ENCODE results near the gene OR4F15. TPM values are rescaled to one million over a fixed set of nuclear protein-coding genes. Genes with fewer than 3 reads are reported as not detected.
"Not testable (repeated sequence)": the region's sequence is repeated elsewhere in the genome, so short reads cannot be mapped to it uniquely, and the experiment has no call there.

OR4F15 gene
- total RNA-seq, 2 experiments from 2014 or later, result not detected

GRCh38 chr15:101786422-101786821 is 25.6 kb upstream of the OR4F15 start:
- H3K4me1 Mint-ChIP-seq (ENCODE audit: low read depth); intact Hi-C loops (cut with micrococcal nuclease); H3K9me3 Mint-ChIP-seq: not testable (repeated sequence)

GRCh38 chr15:101788001-101788400 is 24.0 kb upstream of the OR4F15 start:
- CTCF ChIA-PET; H3K9me3 Mint-ChIP-seq; POLR2A ChIA-PET; H3K36me3 Mint-ChIP-seq; H3K4me1 Mint-ChIP-seq (ENCODE audit: low read depth); H3K4me3 Mint-ChIP-seq; DNase-seq; H3K27ac Mint-ChIP-seq; intact Hi-C loops (cut with micrococcal nuclease): not testable (repeated sequence)
- H3K27me3 Mint-ChIP-seq, result peaks cover 11% of the 10 kb centered on the region

More at GRCh38 chr15:101786422-101786821, 25.6 kb upstream of the OR4F15 start:
- POLR2A ChIA-PET, H3K4me3 Mint-ChIP-seq, H3K27ac Mint-ChIP-seq, DNase-seq, CTCF ChIA-PET, H3K36me3 Mint-ChIP-seq: not testable (repeated sequence)
- H3K27me3 Mint-ChIP-seq, result peaks cover 11% of the 10 kb centered on the region

GRCh38 chr15:101788503-101789269 is 23.3 kb upstream of the OR4F15 start:
- H3K27me3 Mint-ChIP-seq; H3K4me1 Mint-ChIP-seq (ENCODE audit: low read depth); POLR2A ChIA-PET; intact Hi-C loops (cut with micrococcal nuclease); H3K9me3 Mint-ChIP-seq; H3K4me3 Mint-ChIP-seq; DNase-seq; H3K36me3 Mint-ChIP-seq; CTCF ChIA-PET; H3K27ac Mint-ChIP-seq: not testable (repeated sequence)

DNA sequence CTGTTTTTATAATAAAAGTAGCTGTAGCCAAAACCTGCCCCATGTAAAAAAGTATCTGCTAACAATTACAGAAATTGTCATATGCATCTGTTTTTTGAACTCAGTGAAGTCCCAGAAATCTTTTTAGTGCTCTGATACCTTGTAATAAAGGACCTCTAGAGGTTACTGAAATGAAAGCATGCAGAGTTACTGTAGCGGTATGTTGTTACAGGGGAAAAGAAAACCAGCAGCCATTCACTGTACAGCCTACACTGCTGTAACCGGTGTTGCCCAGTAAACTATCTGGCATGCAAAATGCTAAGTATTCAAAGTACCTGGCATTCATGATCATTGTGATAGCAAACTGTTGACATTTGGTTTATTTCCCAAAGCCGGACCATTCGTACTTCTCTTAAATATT is 21.3 kb upstream of the OR4F15 start:
- H3K4me3 Mint-ChIP-seq; H3K4me1 Mint-ChIP-seq (ENCODE audit: low read depth); H3K36me3 Mint-ChIP-seq; intact Hi-C loops (cut with micrococcal nuclease); DNase-seq; H3K27me3 Mint-ChIP-seq; H3K27ac Mint-ChIP-seq; CTCF ChIA-PET; H3K9me3 Mint-ChIP-seq; POLR2A ChIA-PET: not testable (repeated sequence)

DNA sequence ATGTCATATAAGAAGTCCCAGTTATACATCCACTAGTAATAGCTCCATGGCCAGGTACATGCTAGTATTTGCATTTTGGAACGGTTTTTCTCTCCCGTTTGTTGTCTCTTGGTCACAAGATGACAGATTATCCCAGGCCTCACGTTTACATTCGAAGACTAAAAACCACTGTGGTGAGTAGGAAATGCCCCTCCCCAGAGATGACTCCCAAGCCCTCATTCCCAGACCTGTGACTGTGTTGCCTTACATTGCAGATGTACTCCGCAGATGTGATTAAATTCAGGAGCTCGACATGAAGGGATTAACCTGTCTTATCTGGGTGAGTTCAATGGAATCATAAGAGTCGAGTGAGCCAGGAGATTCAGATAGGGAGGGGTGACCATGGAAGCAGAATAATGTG is 18.0 kb upstream of the OR4F15 start:
- H3K4me1 Mint-ChIP-seq (ENCODE audit: low read depth), result not testable (repeated sequence)

DNA sequence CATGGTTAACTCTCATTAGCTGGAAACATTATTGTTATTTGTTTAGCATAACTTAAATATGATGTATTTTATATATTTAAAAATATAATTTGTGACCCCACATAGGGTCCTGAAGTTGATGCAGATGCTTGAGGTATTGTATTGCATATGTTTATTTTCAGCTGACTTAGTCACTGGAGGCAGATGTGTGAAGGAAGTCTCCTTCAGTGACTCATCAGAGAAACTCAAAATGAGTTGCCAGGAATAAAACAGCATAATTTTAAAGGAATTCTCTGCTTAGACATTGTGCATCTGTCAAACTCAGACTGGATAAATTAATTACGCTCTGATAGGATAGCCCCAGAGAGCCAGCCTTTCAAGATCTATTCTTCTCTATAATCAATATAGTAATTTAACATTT is 16.5 kb upstream of the OR4F15 start:
- ChIA-PET POLR2A (no interaction called here), CTCF (interaction anchor here (0.7 kb wide), 1 partner anchor 1775 kb away, joined by 3 read pairs; no protein-coding TSS in a partner anchor)
- Mint-ChIP-seq H3K36me3 (no peaks in the 10 kb centered on the region), H3K27me3 (peaks cover 2% of the 10 kb centered on the region), H3K4me3 (no peak overlapping the region), H3K9me3 (no peaks in the 10 kb centered on the region), H3K4me1 (ENCODE audit: low read depth) (no peaks in the 10 kb centered on the region), H3K27ac (no peak overlapping the region)
- intact Hi-C loops (cut with micrococcal nuclease), result no loop called here
- no peak for DNase-seq

More for the DNA sequence above, 18.0 kb upstream of the OR4F15 start:
- H3K36me3 Mint-ChIP-seq; H3K27me3 Mint-ChIP-seq; H3K27ac Mint-ChIP-seq; DNase-seq; H3K9me3 Mint-ChIP-seq; intact Hi-C loops (cut with micrococcal nuclease); H3K4me3 Mint-ChIP-seq; CTCF ChIA-PET; POLR2A ChIA-PET: not testable (repeated sequence)

GRCh38 chr15:101799665-101800064 is 12.3 kb upstream of the OR4F15 start:
- Mint-ChIP-seq H3K27ac (no peak overlapping the region), H3K4me1 (ENCODE audit: low read depth) (no peaks in the 10 kb centered on the region), H3K4me3 (no peak overlapping the region), H3K36me3 (no peaks in the 10 kb centered on the region), H3K27me3 (no peaks in the 10 kb centered on the region), H3K9me3 (no peaks in the 10 kb centered on the region)
- intact Hi-C loops (cut with micrococcal nuclease), result no loop called here
- ChIA-PET POLR2A (no interaction called here), CTCF (no interaction called here)
- no peak for DNase-seq

DNA sequence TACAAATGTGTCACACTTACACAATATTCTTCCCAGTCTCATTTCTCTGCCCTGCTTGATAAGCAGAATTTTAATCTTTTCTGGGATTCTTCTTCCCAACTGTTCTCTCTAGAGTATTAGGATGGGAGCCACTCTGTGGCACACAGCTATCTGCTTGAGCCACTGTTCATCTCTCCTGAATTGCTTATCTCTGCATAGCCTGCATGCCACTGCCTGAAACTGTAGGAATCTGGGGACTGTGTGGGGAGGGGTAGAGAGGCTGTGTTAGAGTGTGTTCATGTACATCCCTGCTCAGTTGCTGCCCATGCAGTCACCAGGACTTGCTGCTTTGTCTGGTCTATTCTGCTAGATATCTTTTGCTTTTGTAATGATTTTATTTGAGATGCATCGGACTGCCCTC is 11.0 kb upstream of the OR4F15 start:
- no peaks in the 10 kb centered on the region for H3K36me3 Mint-ChIP-seq
- no peaks in the 10 kb centered on the region for H3K4me1 Mint-ChIP-seq (ENCODE audit: low read depth)
- POLR2A ChIA-PET, result no interaction called here

DNA sequence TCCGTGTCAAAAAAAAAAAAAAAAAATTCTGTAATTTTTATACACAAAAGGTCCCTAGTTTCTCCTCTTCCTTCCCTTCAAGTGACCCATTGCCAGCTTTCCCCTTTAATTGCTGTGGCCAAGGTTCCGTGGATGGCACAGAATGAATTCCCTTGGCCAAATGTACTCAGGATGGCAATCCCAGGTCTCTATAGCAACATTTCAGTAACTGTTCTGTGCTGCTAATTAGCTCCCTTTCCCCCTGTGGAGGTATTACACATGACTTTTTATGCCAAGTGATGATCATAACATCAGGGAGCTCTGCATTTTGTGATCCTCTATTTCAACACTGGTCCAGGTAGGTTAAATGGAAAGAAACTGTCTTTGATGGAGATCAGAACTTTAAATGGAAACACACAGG is 8.8 kb upstream of the OR4F15 start, which contains the start of gene OR4F6:
TSS of gene OR4F6 (plus strand) at position 301 of the 400 bp plus-strand sequence. CDS start 2,211 bp downstream, outside the sequence.
- Mint-ChIP-seq H3K36me3 (no peaks in the 10 kb centered on the region), H3K9me3 (no peaks in the 10 kb centered on the region), H3K4me1 (ENCODE audit: low read depth) (no peaks in the 10 kb centered on the region), H3K27me3 (peaks cover 5% of the 10 kb centered on the region), H3K4me3 (no peak within 1 kb of the TSS), H3K27ac (no peak within 1 kb of the TSS)
- DNase-seq, result no peak
- CTCF ChIA-PET, result interaction anchor here (0.6 kb wide), 1 partner anchor 136 kb away, joined by 3 read pairs; no protein-coding TSS in a partner anchor
- intact Hi-C loops (cut with micrococcal nuclease), result no loop called here
- POLR2A ChIA-PET, result no interaction called here

More for the DNA sequence above, 11.0 kb upstream of the OR4F15 start:
- intact Hi-C loops (cut with micrococcal nuclease), result no loop called here
- no peaks in the 10 kb centered on the region for H3K9me3 Mint-ChIP-seq
- CTCF ChIA-PET, result no interaction called here
- DNase-seq, result no peak
- no peak overlapping the region for H3K27ac Mint-ChIP-seq
- H3K27me3 Mint-ChIP-seq, result no peaks in the 10 kb centered on the region
- no peak overlapping the region for H3K4me3 Mint-ChIP-seq

GRCh38 chr15:101803676-101804075 is 8.3 kb upstream of the OR4F15 start:
- POLR2A ChIA-PET, result no interaction called here

DNA sequence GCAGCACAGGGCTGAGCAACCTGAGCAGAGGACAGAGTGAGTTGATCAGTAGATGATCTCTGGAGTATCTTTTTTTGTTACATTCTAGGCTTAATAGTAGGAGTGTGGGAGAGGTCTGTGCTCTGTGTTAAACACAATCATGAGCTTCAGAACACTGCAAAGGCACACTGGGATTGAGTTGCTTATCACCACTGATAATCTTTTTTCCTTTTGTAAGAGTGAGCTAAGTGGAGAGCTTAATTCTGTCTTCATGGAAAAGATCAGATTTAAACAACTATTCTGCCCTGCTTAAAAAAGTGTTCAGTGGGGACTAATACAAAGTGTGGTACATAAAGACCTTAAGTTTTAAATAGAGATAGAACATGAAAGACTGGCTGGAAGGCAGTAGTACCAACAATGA is 7.6 kb upstream of the OR4F15 start:
- H3K27ac Mint-ChIP-seq, result no peak overlapping the region
- DNase-seq, result no peak
- H3K4me1 Mint-ChIP-seq (ENCODE audit: low read depth), result no peaks in the 10 kb centered on the region
- no peaks in the 10 kb centered on the region for H3K9me3 Mint-ChIP-seq
- intact Hi-C loops (cut with micrococcal nuclease), result no loop called here
- H3K27me3 Mint-ChIP-seq, result peaks cover 5% of the 10 kb centered on the region
- ChIA-PET POLR2A (no interaction called here), CTCF (interaction anchor here (1.2 kb wide), 1 partner anchor 13 kb away, joined by 3 read pairs; no protein-coding TSS in a partner anchor)
- H3K36me3 Mint-ChIP-seq, result no peaks in the 10 kb centered on the region
- no peak overlapping the region for H3K4me3 Mint-ChIP-seq

More at GRCh38 chr15:101803676-101804075, 8.3 kb upstream of the OR4F15 start:
- intact Hi-C loops (cut with micrococcal nuclease), result no loop called here
- no peaks in the 10 kb centered on the region for H3K36me3 Mint-ChIP-seq
- H3K27ac Mint-ChIP-seq, result no peak overlapping the region
- no peak overlapping the region for H3K4me3 Mint-ChIP-seq
- CTCF ChIA-PET, result interaction anchor here (0.6 to 1.2 kb wide), 2 partner anchors 14 to 136 kb away, joined by 3 read pairs; no protein-coding TSS in a partner anchor
- no peak for DNase-seq
- no peaks in the 10 kb centered on the region for H3K4me1 Mint-ChIP-seq (ENCODE audit: low read depth)
- peaks cover 5% of the 10 kb centered on the region for H3K27me3 Mint-ChIP-seq
- H3K9me3 Mint-ChIP-seq, result no peaks in the 10 kb centered on the region

GRCh38 chr15:101804941-101805340 is 7.1 kb upstream of the OR4F15 start:
- no peak for DNase-seq
- H3K4me1 Mint-ChIP-seq (ENCODE audit: low read depth), result no peaks in the 10 kb centered on the region
- H3K27ac Mint-ChIP-seq, result no peak overlapping the region
- no peaks in the 10 kb centered on the region for H3K9me3 Mint-ChIP-seq
- H3K36me3 Mint-ChIP-seq, result no peaks in the 10 kb centered on the region
- ChIA-PET POLR2A (no interaction called here), CTCF (interaction anchor here (1.2 kb wide), 1 partner anchor 12 kb away, joined by 3 read pairs; no protein-coding TSS in a partner anchor)
- intact Hi-C loops (cut with micrococcal nuclease), result no loop called here
- H3K27me3 Mint-ChIP-seq, result peaks cover 8% of the 10 kb centered on the region
- no peak overlapping the region for H3K4me3 Mint-ChIP-seq
